Gastroesophageal sphincter (tissue), 4 donors: ENCODE results near the gene NPSR1. TPM values are rescaled to one million over a fixed set of nuclear protein-coding genes. Genes with fewer than 3 reads are reported as not detected.
"Not testable (repeated sequence)": the region's sequence is repeated elsewhere in the genome, so short reads cannot be mapped to it uniquely, and the experiment has no call there.

Experiments used
- ATAC-seq: fragments of 150-250 bp; one replicate; pipeline ENCODE4 v1.9.1; 2016; ENCODE audit warnings: mild to moderate bottlenecking, moderate library complexity
- H3K27ac ChIP-seq, 4 donors: fragments of 200-600 bp; sonication (generic) in 3 of 4; 1 replicate in 3 of 4; 2 replicates in 1 of 4; pipeline ENCODE4 v1.5.1; 2016 to 2019
- H3K27me3 ChIP-seq: fragments of 200-600 bp; sonication (generic); one replicate; pipeline ENCODE4 v1.5.1; 2019
- H3K36me3 ChIP-seq, 2 donors: fragments of 200-600 bp; sonication (generic); one replicate each; pipeline ENCODE4 v1.5.1; 2019; ENCODE audit warnings: control low read depth in 1 of 2
- H3K4me1 ChIP-seq, 3 donors: fragments of 200-600 bp; sonication (generic); 1 replicate in 2 of 3; 2 replicates in 1 of 3; pipeline ENCODE4 v1.5.1; 2016 to 2019; ENCODE audit warnings: control low read depth in 2 of 3
- H3K4me3 ChIP-seq, 2 donors: fragments of 200-600 bp; sonication (generic); one replicate each; pipeline ENCODE4 v1.5.1; 2019; ENCODE audit warnings: mild to moderate bottlenecking in 1 of 2, moderate library complexity in 1 of 2
- H3K9me3 ChIP-seq, 3 donors: fragments of 200-600 bp; sonication (generic); one replicate each; pipeline ENCODE4 v1.5.1; 2017 to 2019; ENCODE audit warnings: control low read depth in 2 of 3
- EP300 ChIP-seq: sonication (generic); formaldehyde crosslinking; IDR thresholded peaks from one replicate; pipeline ENCODE4 v1.6.1; 2017; ENCODE audit warnings: antibody characterized with exemption, mild to moderate bottlenecking
- POLR2A ChIP-seq, 2 donors: fragments of 450-650 bp; IDR thresholded peaks; one replicate each; pipeline ENCODE4 v1.6.1; 2017; ENCODE audit warnings: antibody characterized with exemption in 2 of 2, mild to moderate bottlenecking in 2 of 2, moderate library complexity in 1 of 2
- POLR2AphosphoS5 ChIP-seq: sonication (generic); formaldehyde crosslinking; IDR thresholded peaks from one replicate; pipeline ENCODE4 v1.6.1; 2017; ENCODE audit warnings: antibody characterized with exemption
- WGBS, 2 donors: methylation state at CpG; one replicate each; pipeline ENCODE4 v1.1.5; 2018; ENCODE audit warnings: low coverage in 1 of 2; 5-methylcytosine and 5-hydroxymethylcytosine counted together
- total RNA-seq, 4 donors: library from RNA; depleted of rRNA; stranded (reverse); fragments of >200 nt; gene quantifications; one replicate each; pipeline ENCODE4 v1.1.0, GENCODE V29; 2016
- TF ChIP-seq, protein P1 (sequence below), 4 experiments: fragments of 200-600 bp in 2 of 4; fragments of 450-650 bp in 2 of 4; sonication (generic) in 1 of 4; IDR thresholded peaks; one replicate each; pipeline ENCODE4 v1.5.1; 2017 to 2019; ENCODE audit warnings: antibody characterized with exemption in 4 of 4, mild to moderate bottlenecking in 2 of 4, moderate library complexity in 2 of 4

Gene NPSR1
- total RNA-seq, 4 donors from 2014 or later, result not detected

- Histone ChIP-seq H3K36me3 (no peaks in the 10 kb centered on the region), H3K9me3 (peaks cover 0 to 6% (median 0%) of the 10 kb centered on the region in 3 donors), H3K4me3 (no peak overlapping the region), H3K27ac (no peak overlapping the region), H3K27me3 (no peaks in the 10 kb centered on the region), H3K4me1 (no peaks in the 10 kb centered on the region)
- no peak for ATAC-seq
- 65 to 68% methylated on average over 2 to 4 of the region's 4 CpGs for WGBS, 2 donors
- TF ChIP-seq EP300 (no peak), POLR2AphosphoS5 (no peak), POLR2A (IDR thresholded peaks at IDR 0.05) (no peak)
- TF ChIP-seq, protein P1, sequence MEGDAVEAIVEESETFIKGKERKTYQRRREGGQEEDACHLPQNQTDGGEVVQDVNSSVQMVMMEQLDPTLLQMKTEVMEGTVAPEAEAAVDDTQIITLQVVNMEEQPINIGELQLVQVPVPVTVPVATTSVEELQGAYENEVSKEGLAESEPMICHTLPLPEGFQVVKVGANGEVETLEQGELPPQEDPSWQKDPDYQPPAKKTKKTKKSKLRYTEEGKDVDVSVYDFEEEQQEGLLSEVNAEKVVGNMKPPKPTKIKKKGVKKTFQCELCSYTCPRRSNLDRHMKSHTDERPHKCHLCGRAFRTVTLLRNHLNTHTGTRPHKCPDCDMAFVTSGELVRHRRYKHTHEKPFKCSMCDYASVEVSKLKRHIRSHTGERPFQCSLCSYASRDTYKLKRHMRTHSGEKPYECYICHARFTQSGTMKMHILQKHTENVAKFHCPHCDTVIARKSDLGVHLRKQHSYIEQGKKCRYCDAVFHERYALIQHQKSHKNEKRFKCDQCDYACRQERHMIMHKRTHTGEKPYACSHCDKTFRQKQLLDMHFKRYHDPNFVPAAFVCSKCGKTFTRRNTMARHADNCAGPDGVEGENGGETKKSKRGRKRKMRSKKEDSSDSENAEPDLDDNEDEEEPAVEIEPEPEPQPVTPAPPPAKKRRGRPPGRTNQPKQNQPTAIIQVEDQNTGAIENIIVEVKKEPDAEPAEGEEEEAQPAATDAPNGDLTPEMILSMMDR (IDR thresholded peaks at IDR 0.05), result no peak
Measured at GRCh38 chr7:34622771-34623250, 35.2 kb upstream of the NPSR1 start.

GRCh38 chr7:34628618-34629017 lies 29.4 kb upstream of the NPSR1 start:
- ATAC-seq, H3K4me3 ChIP-seq, H3K36me3 ChIP-seq, H3K9me3 ChIP-seq, H3K27ac ChIP-seq, H3K27me3 ChIP-seq, H3K4me1 ChIP-seq: not testable (repeated sequence)
- WGBS, 2 donors, result 100% methylated on average over 1 of the region's 4 CpGs; no CpG with 5 or more reads in 1 of the 2 donors

DNA sequence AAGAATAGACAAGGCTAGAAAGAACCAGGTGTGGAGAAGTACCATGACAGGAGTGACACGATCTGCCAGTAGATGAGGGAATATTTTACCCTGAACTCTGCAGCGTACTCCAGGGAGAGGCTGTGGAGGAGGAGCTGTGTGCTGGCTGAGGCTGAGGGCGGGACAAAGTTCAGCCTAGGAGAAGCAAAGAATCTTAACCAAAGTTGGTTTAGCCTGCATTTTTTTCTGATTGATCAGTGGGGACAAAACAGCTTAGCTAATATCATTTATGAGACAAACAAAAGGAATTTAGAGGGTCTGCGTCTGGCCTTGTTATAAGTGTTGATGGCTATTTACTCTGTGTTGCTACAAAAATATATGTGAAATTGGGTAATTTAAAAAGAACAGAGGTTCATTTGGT lies 5.2 kb upstream of the NPSR1 start:
- WGBS, 2 donors, result 65 to 83% methylated on average over 3 to 4 of the region's 4 CpGs
- no peak for ATAC-seq
- TF ChIP-seq POLR2AphosphoS5 (no peak), EP300 (no peak), POLR2A (IDR thresholded peaks at IDR 0.05) (no peak)
- TF ChIP-seq, protein P1 (IDR thresholded peaks at IDR 0.05), result no peak
- Histone ChIP-seq H3K27me3 (no peaks in the 10 kb centered on the region), H3K36me3 (no peaks in the 10 kb centered on the region), H3K9me3 (peaks cover 0 to 8% (median 0%) of the 10 kb centered on the region in 3 donors), H3K4me1 (no peaks in the 10 kb centered on the region), H3K27ac (no peak overlapping the region), H3K4me3 (no peak overlapping the region)

GRCh38 chr7:34653787-34654186 lies 4.2 kb upstream of the NPSR1 start:
- no peak for ATAC-seq
- H3K36me3 ChIP-seq, result no peaks in the 10 kb centered on the region
- H3K4me1 ChIP-seq, result no peaks in the 10 kb centered on the region
- H3K27ac ChIP-seq, result no peak overlapping the region
- H3K4me3 ChIP-seq, result no peak overlapping the region
- no peaks in the 10 kb centered on the region for H3K27me3 ChIP-seq
- 44 to 80% methylated on average over 1 of the region's 1 CpG for WGBS, 2 donors
- no peak for TF ChIP-seq EP300
- no peak for TF ChIP-seq POLR2A (IDR thresholded peaks at IDR 0.05)
- TF ChIP-seq, protein P1 (IDR thresholded peaks at IDR 0.05), result no peak
- no peak for TF ChIP-seq POLR2AphosphoS5
- H3K9me3 ChIP-seq, result peaks cover 0 to 8% (median 0%) of the 10 kb centered on the region in 3 donors

DNA sequence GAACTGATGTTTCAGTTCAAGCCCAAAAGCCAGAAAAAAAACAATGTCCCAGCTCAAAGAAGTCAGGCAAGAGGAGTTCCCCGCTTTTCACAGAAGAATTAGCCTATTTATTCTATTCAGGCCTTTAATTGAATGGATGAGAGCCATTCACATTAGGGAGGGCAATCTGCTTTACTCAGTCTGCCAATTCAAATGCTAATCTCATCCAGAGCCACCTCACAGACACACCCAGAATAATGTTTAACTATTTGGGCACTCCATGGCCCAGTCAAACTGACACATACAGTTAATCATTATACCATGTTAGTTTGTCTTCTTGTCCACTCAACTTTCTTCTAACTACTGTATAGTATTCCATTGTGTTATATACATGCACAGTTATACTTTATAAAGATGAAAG lies 2.6 kb upstream of the NPSR1 start:
- no peaks in the 10 kb centered on the region for H3K27me3 ChIP-seq
- no peaks in the 10 kb centered on the region for H3K36me3 ChIP-seq
- WGBS, 2 donors, result 80 to 100% methylated on average over 1 of the region's 1 CpG
- H3K4me3 ChIP-seq, result no peak overlapping the region
- peaks cover 0 to 7% (median 0%) of the 10 kb centered on the region in 3 donors for H3K9me3 ChIP-seq
- TF ChIP-seq POLR2AphosphoS5, result no peak
- no peak for TF ChIP-seq EP300
- TF ChIP-seq, protein P1 (IDR thresholded peaks at IDR 0.05), result no peak
- no peak for TF ChIP-seq POLR2A (IDR thresholded peaks at IDR 0.05)
- no peak overlapping the region for H3K27ac ChIP-seq
- no peak for ATAC-seq
- no peaks in the 10 kb centered on the region for H3K4me1 ChIP-seq
